Measurements from ENCODE around the gene UMPS. TPM values are rescaled to one million over a fixed set of nuclear protein-coding genes. Genes with fewer than 3 reads are reported as not detected.

UMPS gene
- total RNA-seq, 4 donors from 2014 or later = 20.7 to 37.2 (median 28.2) TPM

GRCh38 chr3:124767691-124768090 is 37.4 kb downstream of the UMPS start:
- TF ChIP-seq, protein P1, sequence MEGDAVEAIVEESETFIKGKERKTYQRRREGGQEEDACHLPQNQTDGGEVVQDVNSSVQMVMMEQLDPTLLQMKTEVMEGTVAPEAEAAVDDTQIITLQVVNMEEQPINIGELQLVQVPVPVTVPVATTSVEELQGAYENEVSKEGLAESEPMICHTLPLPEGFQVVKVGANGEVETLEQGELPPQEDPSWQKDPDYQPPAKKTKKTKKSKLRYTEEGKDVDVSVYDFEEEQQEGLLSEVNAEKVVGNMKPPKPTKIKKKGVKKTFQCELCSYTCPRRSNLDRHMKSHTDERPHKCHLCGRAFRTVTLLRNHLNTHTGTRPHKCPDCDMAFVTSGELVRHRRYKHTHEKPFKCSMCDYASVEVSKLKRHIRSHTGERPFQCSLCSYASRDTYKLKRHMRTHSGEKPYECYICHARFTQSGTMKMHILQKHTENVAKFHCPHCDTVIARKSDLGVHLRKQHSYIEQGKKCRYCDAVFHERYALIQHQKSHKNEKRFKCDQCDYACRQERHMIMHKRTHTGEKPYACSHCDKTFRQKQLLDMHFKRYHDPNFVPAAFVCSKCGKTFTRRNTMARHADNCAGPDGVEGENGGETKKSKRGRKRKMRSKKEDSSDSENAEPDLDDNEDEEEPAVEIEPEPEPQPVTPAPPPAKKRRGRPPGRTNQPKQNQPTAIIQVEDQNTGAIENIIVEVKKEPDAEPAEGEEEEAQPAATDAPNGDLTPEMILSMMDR (IDR thresholded peaks at IDR 0.05) = no peak
- DNase-seq (ENCODE audit: low spot score) (no peak), ATAC-seq (ENCODE audit: low FRiP score) (no peak)

GRCh38 chr3:124768812-124769211 is 38.6 kb downstream of the UMPS start:
- DNase-seq (ENCODE audit: low spot score) (no peak), ATAC-seq (ENCODE audit: low FRiP score) (no peak)
- TF ChIP-seq, protein P1 (IDR thresholded peaks at IDR 0.05) = no peak

- TF ChIP-seq, protein P1 (IDR thresholded peaks at IDR 0.05) = no peak
- ATAC-seq (ENCODE audit: low FRiP score) (no peak), DNase-seq (ENCODE audit: low spot score) (no peak)
Measured at GRCh38 chr3:124769462-124769861, 39.2 kb downstream of the UMPS start.

DNA sequence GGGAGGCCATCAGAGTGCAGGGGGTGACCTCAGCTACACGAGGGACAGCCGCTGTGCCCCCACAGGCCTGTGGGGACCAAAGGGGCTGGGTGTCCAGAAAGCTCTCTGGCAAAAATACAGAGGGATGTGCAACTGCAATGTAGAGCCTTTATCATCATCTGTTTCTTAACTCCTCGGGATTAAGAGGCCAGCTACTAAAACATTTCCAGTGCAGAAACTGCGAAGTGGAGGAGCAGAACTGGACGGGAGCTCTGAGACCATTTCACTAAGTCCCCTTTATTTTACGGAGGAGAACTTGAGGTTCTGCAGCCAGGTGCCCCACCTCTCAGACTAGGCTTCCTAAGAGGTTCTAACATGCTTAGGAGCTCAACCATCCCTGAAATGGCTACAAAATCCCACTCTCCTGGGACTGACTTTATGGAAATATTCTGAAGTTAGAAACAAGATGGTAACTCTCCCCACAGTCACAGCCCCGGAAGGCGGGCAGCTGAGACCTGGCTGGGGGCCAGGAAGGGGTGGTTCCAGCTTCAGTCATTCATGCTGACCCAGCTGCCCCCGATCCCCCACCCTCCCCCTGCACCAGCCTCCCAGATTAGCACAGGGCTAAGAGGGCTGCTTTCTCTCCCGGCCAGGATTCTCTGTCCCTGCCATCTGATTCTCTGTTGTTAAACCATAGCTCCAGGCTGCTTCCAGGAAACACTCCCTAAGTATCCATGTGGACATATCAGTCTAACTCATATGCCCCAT is 40.3 kb downstream of the UMPS start:
- TF ChIP-seq, protein P1 (IDR thresholded peaks at IDR 0.05) = no peak
- ATAC-seq (ENCODE audit: low FRiP score) = no peak
- DNase-seq (ENCODE audit: low spot score) = no peak

GRCh38 chr3:124771083-124771445 is 40.8 kb downstream of the UMPS start:
- DNase-seq (ENCODE audit: low spot score) = no peak
- no peak for ATAC-seq (ENCODE audit: low FRiP score)
- TF ChIP-seq, protein P1 (IDR thresholded peaks at IDR 0.05) = no peak

GRCh38 chr3:124772081-124772831 is 42.0 kb downstream of the UMPS start:
- TF ChIP-seq, protein P1 (IDR thresholded peaks at IDR 0.05) = no peak
- ATAC-seq (ENCODE audit: low FRiP score) (peak; percentile 41), DNase-seq (ENCODE audit: low spot score) (no peak)

Data from omental fat pad (tissue), 4 donors.